IPS-11a (cell line): ENCODE data around the gene MC1R.
"Not testable (repeated sequence)": the region's sequence is repeated elsewhere in the genome, so short reads cannot be mapped to it uniquely, and the experiment has no call there.

Experiments used
- H3K4me3 ChIP-seq: one replicate; pipeline ENCODE4 v1.5.1; 2013; ENCODE audit warnings: low read depth, low read length, control low read depth

Gene MC1R

GRCh38 chr16:89958068-89958467, 39.4 kb downstream of the MC1R start:
- no peak overlapping the region for H3K4me3 ChIP-seq

GRCh38 chr16:89958596-89958995, 39.9 kb downstream of the MC1R start:
- H3K4me3 ChIP-seq = no peak overlapping the region

DNA sequence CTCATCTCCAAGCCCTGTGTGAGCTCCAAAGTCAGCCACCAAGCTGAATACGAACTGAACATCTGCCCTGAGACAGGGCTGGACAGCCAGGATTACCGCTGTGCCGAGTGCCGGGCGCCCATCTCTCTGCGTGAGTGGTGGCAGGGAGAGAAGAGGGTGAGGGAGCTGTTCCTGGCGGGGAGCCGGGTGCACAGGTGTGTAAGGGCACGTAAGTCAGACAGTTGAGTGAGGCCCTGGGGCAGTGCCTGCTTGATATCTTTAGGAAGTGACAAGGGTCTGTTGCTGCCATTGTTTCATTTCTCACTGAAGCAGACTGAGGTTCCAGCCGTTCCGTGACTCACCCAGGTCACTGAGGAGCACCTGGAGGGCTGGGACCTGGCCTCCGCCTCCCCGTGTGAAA, 42.3 kb downstream of the MC1R start:
- H3K4me3 ChIP-seq = no peak overlapping the region

DNA sequence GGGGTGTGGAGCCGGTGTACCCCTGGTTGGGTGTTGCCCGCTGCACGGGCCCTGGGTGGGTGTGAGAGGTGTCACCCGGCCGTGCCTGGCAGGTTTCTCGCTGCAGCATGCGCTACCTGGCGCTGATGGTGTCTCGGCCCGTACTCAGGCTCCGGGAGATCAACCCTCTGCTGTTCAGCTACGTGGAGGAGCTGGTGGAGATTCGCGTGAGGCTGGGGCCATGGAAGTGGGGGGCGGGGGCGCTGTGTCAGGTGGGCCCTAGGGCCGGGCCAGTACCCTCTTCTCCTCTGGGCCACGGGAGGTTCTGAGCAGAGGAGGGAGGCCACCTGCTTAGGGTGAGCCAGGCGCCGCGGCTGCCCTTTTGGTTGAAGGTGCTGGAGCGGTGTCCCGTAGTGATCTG, 43.3 kb downstream of the MC1R start:
- no peak overlapping the region for H3K4me3 ChIP-seq

DNA sequence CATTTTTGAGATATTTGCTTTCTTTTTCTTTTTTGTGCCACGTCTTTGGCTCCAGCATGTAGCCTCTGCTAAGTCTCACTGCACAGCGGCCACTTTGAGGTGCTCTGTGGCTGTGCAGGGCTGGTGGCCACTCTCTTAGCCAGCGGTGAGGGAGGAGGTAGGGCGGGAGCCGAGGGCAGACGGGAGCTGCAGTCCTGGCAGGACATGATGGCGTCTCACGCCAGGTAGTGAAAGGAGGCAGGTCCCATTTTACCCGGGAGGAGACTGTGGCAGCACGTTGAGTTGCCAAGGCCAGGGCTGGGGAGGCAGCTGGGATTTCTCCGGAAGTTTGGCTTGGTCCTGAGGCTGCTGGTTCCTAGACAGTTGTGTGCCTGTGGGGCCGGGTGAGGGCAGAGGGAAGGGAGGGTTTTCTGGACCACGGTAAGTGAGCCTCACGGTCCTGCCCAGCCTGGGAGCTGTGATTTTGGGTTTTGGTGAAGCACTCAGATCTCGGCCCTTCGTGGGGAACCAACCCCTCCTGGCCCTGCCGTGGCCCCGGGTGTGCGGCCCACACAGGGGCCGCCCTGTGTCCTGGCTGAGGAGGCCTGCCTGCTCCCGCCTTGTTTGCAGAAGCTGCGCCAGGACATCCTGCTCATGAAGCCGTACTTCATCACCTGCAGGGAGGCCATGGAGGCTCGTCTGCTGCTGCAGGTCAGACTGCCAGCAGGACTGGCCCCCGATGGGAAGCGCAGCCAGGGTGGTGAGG, 44.3 kb downstream of the MC1R start:
- H3K4me3 ChIP-seq = no peak overlapping the region

DNA sequence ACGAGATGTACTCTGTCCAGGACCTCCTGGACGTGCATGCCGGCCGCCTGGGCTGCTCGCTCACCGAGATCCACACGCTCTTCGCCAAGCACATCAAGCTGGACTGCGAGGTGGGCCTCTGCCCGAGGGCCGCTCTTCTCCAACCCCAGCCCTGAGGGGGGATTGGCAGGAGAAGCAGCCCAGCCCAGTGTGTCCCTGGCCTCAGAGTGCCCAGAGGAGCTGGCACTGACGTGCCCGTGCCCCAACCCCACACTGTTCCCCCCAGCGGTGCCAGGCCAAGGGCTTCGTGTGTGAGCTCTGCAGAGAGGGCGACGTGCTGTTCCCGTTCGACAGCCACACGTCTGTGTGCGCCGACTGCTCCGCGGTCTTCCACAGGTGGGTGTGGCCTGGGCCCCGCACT, 45.5 kb downstream of the MC1R start:
- no peak overlapping the region for H3K4me3 ChIP-seq

- no peak overlapping the region for H3K4me3 ChIP-seq
These were observed 47.0 kb downstream of the MC1R start for GRCh38 chr16:89965447-89966225.

DNA sequence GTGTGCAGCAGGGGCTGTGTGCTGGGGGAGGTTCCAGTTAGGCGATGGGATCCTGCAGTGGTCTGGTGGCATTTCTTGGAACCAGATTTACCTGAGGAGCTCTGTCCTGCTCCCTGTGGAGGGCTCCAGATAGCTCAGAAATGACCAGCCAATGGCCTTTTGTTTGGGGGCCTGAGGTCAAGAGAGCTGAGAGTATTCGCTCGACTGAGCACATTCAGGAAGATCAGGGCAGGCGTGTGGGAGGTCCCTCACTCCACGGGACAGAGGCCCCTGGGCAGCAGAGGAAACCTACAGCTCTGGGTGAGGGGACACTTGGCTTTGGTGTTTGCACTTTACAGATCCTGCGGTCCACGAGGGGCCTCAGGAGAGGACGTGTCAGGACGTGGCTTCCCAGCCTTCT, 48.1 kb downstream of the MC1R start:
- no peak overlapping the region for H3K4me3 ChIP-seq

- not testable (repeated sequence) for H3K4me3 ChIP-seq
These were observed 48.8 kb downstream of the MC1R start for GRCh38 chr16:89967436-89967835.

DNA sequence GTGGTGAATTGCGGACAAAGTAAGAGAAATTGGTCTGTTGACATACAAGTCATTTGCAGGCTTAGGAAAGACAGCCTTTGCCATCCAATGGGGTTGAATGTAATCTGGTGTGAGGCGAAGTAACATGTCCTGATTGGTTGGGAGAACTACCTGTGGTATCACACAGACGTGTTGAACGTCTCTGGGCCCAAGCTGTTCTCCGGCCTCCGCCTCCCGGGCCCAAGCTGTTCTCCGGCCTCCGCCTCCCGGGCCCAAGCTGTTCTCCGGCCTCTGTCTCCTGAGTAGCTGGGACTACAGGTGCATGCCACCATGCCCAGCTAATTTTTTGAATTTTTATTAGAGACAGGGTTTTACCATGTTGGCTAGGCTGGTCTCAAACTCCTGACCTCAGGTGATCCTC, 49.4 kb downstream of the MC1R start:
- not testable (repeated sequence) for H3K4me3 ChIP-seq

- H3K4me3 ChIP-seq = no peak overlapping the region
These were observed 51.2 kb downstream of the MC1R start for GRCh38 chr16:89969741-89970410.
